OCI-LY7 (cell line): ENCODE data around the gene PSPH. TPM values are rescaled to one million over a fixed set of nuclear protein-coding genes. Genes with fewer than 3 reads are reported as not detected.

Experiments used
- BruUV-seq: library from RNA; stranded (reverse); fragments of 400-500 nt; replicated peaks from 2 replicates; lab custom pipeline; 2021; lab: Mats Ljungman, UMichigan
- CTCF ChIA-PET: fragments of 300-600 bp; sonication (Branson Sonifier 250); formaldehyde crosslinking; loops from one replicate; lab custom pipeline; 2022; ENCODE audit warnings: antibody characterized with exemption; ENCODE audit not compliant: unreplicated experiment; lab: Charles Lee
- POLR2A ChIA-PET: fragments of 300-600 bp; sonication (Branson Sonifier 250); formaldehyde crosslinking; loops from one replicate; lab custom pipeline; 2022; ENCODE audit warnings: antibody characterized with exemption; lab: Charles Lee
- DNase-seq: peaks from one replicate; pipeline ENCODE4 v3.0.0-alpha.2; 2015; ENCODE audit warnings: low spot score
- H2AFZ ChIP-seq: fragments of 200-600 bp; sonication (generic), shearing (Covaris generic); 2 replicates; pipeline ENCODE4 v1.6.1; 2014; ENCODE audit warnings: mild to moderate bottlenecking, antibody characterized with exemption, low read length, moderate library complexity
- H3K27ac ChIP-seq: fragments of 200-600 bp; sonication (generic); 2 replicates; pipeline ENCODE4 v1.5.1; 2014; ENCODE audit warnings: mixed run types, low read depth, mild to moderate bottlenecking, moderate library complexity, low read length, inconsistent platforms; ENCODE audit not compliant: poor library complexity, severe bottlenecking
- H3K36me3 ChIP-seq: fragments of 200-600 bp; sonication (generic); 2 replicates; pipeline ENCODE4 v1.6.1; 2014; ENCODE audit warnings: mild to moderate bottlenecking, antibody characterized with exemption, low read length, moderate library complexity, mixed read lengths; ENCODE audit not compliant: insufficient read depth
- H3K4me1 ChIP-seq: fragments of 200-600 bp; sonication (generic); 2 replicates; pipeline ENCODE4 v1.5.1; 2014; ENCODE audit warnings: mild to moderate bottlenecking, low read length; ENCODE audit not compliant: insufficient read depth, poor library complexity, severe bottlenecking
- H3K4me2 ChIP-seq: fragments of 200-600 bp; sonication (generic); 2 replicates; pipeline ENCODE4 v1.6.1; 2014; ENCODE audit warnings: mild to moderate bottlenecking, low read length
- H3K4me3 ChIP-seq: fragments of 200-600 bp; sonication (generic); 2 replicates; pipeline ENCODE4 v1.5.1; 2014; ENCODE audit warnings: mild to moderate bottlenecking, low read depth, low read length; ENCODE audit not compliant: poor library complexity, severe bottlenecking
- H3K79me2 ChIP-seq: fragments of 200-600 bp; sonication (generic); 2 replicates; pipeline ENCODE4 v1.6.1; 2016; ENCODE audit warnings: low read depth, mild to moderate bottlenecking, low read length, moderate library complexity, mixed read lengths; ENCODE audit not compliant: insufficient read depth
- H3K9me2 ChIP-seq: fragments of 200-600 bp; sonication (generic); 2 replicates; pipeline ENCODE4 v1.6.1; 2016; ENCODE audit warnings: mild to moderate bottlenecking, low read length, mixed read lengths; ENCODE audit not compliant: insufficient read depth
- H3K9me3 ChIP-seq: fragments of 200-600 bp; sonication (generic); 2 replicates; pipeline ENCODE4 v1.6.1; 2014; ENCODE audit warnings: mild to moderate bottlenecking, mixed run types, low read length, mixed read lengths
- H4K20me1 ChIP-seq: fragments of 200-600 bp; sonication (generic); 2 replicates; pipeline ENCODE4 v1.6.1; 2014; ENCODE audit warnings: mild to moderate bottlenecking, antibody characterized with exemption, low read length, moderate library complexity, mixed read lengths; ENCODE audit not compliant: insufficient read depth
- CTCF ChIP-seq: fragments of 200-600 bp; sonication (generic); conservative IDR thresholded peaks from 2 replicates; pipeline ENCODE4 v1.5.1; 2014; ENCODE audit warnings: mild to moderate bottlenecking, antibody characterized with exemption, low read length, moderate library complexity, mixed read lengths
- EZH2phosphoT487 ChIP-seq: fragments of 200-600 bp; sonication (generic); IDR thresholded peaks from 2 replicates; pipeline ENCODE4 v1.6.1; 2018; ENCODE audit warnings: low read depth, borderline replicate concordance, mild to moderate bottlenecking, mixed run types, antibody characterized with exemption, low read length, moderate library complexity, mixed read lengths
- intact Hi-C: fragments of 100-400 bp; cut with micrococcal nuclease; formaldehyde crosslinking; loops from one replicate; pipeline ENCODE4 v1.10.0; 2022; ENCODE audit not compliant: unreplicated experiment
- total RNA-seq, 2 experiments: library from RNA; depleted of rRNA in 1 of 2; stranded (reverse); fragments of >200 nt in 1 of 2; shearing (Covaris generic) in 1 of 2; gene quantifications; 2 replicates each; pipeline ENCODE4 v1.2.3, GENCODE V29; 2014 to 2022

The PSPH gene
- total RNA-seq, 2 experiments from 2014 or later: 55.3 to 62.9 TPM

GRCh38 chr7:56063500-56063881, 12.2 kb upstream of the PSPH start:
- Histone ChIP-seq H3K36me3 (peaks cover 69% of the 10 kb centered on the region), H3K79me2 (peaks cover 32% of the 10 kb centered on the region), H2AFZ (no peak overlapping the region; the same call in 1 of the 2 replicates), H3K27ac (peak overlapping the region; percentile 79), H3K9me2 (no peaks in the 10 kb centered on the region), H3K9me3 (no peaks in the 10 kb centered on the region), H4K20me1 (0 out of 2 replicates have a peak, but pooled peaks cover 6% of the 10 kb centered on the region), H3K4me1 (peaks cover 26% of the 10 kb centered on the region), H3K4me2 (peak overlapping the region; percentile 61), H3K4me3 (peak overlapping the region; percentile 91)
- DNase-seq: no peak
- ChIA-PET CTCF (no interaction called here), POLR2A (interaction anchor here (2.0 to 4.9 kb wide), 2 partner anchors 10 to 12 kb away, joined by 13 to 46 read pairs; partner anchors contain the start of genes CCT6A and PSPH)
- intact Hi-C loops: loop anchor here (10.0 kb wide), 1 partner anchor 699 kb away; the partner anchor contains the start of gene LANCL2
- no peak for TF ChIP-seq EZH2phosphoT487
- no peak for TF ChIP-seq CTCF
- TSS peak; percentile 49 for BruUV-seq

GRCh38 chr7:56062382-56062781, 11.1 kb upstream of the PSPH start:
- 0 out of 2 replicates have a peak, but pooled peaks cover 6% of the 10 kb centered on the region for H4K20me1 ChIP-seq
- H3K4me1 ChIP-seq: peaks cover 26% of the 10 kb centered on the region
- POLR2A ChIA-PET: interaction anchor here (0.8 to 4.9 kb wide), 2 partner anchors 11 to 48 kb away, joined by 3 to 46 read pairs; partner anchors contain the start of genes CCT6A and PSPH
- no TSS peak for BruUV-seq
- CTCF ChIA-PET: interaction anchor here (0.6 kb wide), 1 partner anchor 12 kb away, joined by 3 read pairs; no protein-coding TSS in a partner anchor
- peak overlapping the region; percentile 79 for H3K27ac ChIP-seq
- DNase-seq: no peak
- no peaks in the 10 kb centered on the region for H3K9me2 ChIP-seq
- intact Hi-C loops: loop anchor here (10.0 kb wide), 1 partner anchor 698 kb away; the partner anchor contains the start of gene LANCL2
- no peak overlapping the region for H3K4me3 ChIP-seq
- H3K9me3 ChIP-seq: no peaks in the 10 kb centered on the region
- H3K4me2 ChIP-seq: peak overlapping the region; percentile 2; the same call in 1 of the 2 replicates
- peaks cover 40% of the 10 kb centered on the region for H3K79me2 ChIP-seq
- H2AFZ ChIP-seq: no peak overlapping the region
- TF ChIP-seq EZH2phosphoT487 (no peak), CTCF (no peak)
- peaks cover 71% of the 10 kb centered on the region for H3K36me3 ChIP-seq

DNA sequence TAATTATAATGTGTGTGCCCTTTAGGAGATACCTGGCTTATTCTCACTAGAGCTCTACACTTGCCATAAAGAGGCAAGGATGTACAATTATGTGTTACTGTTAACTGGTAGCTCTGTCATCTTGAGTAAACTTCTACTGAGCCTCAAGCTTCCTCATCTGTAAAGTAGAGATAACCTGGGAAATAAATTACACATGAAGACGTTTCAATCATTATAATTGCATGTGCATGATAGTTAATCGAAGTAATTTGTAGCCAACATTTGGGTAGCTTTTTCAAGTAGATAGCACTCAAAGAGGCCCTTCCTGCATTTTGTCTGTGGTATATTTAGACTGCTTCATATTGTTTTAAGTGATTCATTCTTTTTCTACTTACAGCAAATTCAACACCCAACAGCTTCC, 2.7 kb upstream of the PSPH start:
- no TSS peak for BruUV-seq
- CTCF ChIA-PET: no interaction called here

More for the DNA sequence above, 2.7 kb upstream of the PSPH start:
- H4K20me1 ChIP-seq: peaks cover 34% of the 10 kb centered on the region; the same call in 1 of the 2 replicates
- intact Hi-C loops: loop anchor here (5.0 kb wide), 1 partner anchor 522 kb away; no protein-coding TSS in a partner anchor
- peaks cover 71% of the 10 kb centered on the region for H3K36me3 ChIP-seq
- H3K4me2 ChIP-seq: peak overlapping the region; percentile 88
- H3K9me2 ChIP-seq: no peaks in the 10 kb centered on the region
- peaks cover 41% of the 10 kb centered on the region for H3K4me1 ChIP-seq
- TF ChIP-seq CTCF (no peak), EZH2phosphoT487 (no peak)
- H3K79me2 ChIP-seq: peaks cover 84% of the 10 kb centered on the region
- no peak overlapping the region for H2AFZ ChIP-seq
- H3K9me3 ChIP-seq: no peaks in the 10 kb centered on the region
- POLR2A ChIA-PET: interaction anchor here (0.6 to 2.3 kb wide), 6 partner anchors 11 to 40 kb away, joined by 3 to 13 read pairs (median 4); partner anchors contain the start of gene SUMF2
- no peak for DNase-seq
- no peak overlapping the region for H3K27ac ChIP-seq
- H3K4me3 ChIP-seq: peak overlapping the region; percentile 100
